HG02885 (cell line): ENCODE results near the gene DHX58.

ENCODE experiments used
- ATAC-seq: cut with Tn5 transposase; IDR thresholded peaks from one replicate; pipeline ENCODE4 v1.9.1; 2021; ENCODE audit warnings: mild to moderate bottlenecking; ENCODE audit not compliant: unreplicated experiment, poor library complexity

Gene DHX58

DNA sequence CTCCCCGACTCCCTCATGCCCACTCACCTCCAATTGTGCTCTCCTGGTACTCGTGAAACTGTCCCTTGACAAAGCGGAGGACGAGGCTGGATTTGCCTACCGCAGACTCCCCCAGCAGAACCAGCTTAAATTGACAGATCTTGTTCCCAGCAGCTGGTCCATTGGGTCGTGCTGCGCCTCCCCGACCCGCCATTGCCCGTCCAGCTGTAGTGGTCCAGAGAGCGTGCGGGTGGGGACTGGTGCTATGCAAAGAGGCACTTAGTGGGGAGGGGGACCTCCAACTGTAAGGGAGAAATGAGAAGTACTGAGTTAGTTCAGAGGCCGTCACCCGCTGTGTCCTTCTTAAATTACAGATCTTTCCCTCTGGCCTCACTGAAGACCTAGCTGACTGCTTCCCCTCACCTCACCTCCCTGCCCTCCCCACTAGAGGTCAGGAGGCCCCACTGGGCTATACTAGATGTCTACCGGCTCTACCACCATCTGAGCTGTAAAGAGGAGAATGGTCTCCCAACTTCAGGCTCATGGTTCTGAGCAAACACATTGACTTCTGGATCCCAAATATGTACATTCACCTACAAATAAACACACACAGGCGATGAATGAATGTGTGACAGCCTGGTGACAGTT lies 17.9 kb upstream of the DHX58 start:
- ATAC-seq, result no peak

DNA sequence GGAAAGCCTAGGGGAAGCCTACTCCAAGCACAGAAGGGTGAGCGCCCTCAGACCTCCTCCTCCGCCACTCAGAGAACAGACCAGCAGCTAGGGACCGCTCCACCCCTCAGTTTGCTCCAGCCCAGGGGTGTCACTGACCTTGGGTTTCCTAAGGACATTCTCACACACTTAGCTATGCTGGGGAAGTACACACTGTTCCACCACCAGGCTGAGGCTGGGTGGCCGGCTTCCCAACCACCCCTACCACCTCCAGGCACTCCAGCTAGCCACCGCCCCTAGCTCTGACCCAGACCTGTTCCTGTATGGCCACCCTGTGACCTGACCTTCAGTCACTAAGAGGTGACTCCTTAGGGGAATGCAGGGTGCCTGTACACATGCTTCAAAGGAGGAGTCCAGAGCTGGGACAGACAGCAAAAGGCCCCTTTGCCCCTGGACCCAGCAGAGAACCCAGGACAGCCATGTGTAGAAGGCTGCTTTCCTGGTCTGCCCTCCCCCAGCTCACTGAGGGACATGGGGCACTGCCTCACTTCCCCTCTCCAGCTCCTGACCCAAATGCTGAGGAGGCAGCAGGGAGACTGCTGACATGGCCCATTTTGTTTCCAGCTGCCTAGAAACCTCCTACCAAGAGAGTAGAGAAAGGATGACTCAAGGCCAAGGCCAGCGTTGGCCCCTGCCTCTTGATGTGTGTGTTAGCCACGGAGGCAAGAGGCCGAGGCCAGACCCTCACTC lies 16.8 kb upstream of the DHX58 start:
- no peak for ATAC-seq

DNA sequence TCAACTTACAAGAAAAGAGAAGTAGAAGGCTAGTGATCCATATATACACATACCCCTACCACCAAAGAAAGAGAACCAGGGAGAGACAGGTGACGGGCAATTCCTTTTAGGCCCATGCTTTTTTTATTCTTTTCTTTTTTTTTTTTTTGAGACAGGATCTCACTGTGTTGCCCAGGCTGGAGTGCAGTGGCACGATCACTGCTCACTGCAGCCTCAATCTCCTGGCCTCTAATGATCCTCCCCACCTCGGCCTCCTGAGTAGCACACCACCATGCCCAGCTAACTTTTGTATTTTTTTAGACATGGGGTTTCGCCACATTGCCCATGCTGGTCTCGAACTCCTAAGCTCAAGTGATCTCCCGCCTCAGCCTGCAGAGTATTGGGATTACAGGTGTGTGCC lies 14.9 kb upstream of the DHX58 start:
- no peak for ATAC-seq

GRCh38 chr17:42126836-42127235 lies 14.3 kb upstream of the DHX58 start:
- no peak for ATAC-seq

DNA sequence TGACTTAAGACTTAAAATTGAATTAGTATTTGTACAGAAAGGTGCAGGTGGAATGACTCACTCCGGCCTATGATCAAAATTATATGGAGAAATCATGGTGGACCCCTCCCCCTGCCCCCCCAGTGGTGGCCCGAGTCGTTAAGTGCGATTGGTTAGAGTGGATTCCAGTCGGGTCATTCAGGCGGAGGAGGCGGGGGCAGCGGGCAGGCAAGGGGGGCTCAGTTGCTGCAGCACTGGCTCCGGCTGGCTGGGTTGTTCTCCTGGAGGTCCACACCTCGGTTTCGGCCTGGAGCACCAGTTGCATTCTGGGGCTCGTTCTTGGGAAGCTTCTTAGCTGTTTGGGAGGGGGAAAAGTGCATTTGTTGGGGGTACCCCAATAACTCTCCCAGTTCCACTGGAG lies 13.1 kb upstream of the DHX58 start:
- ATAC-seq, result no peak

DNA sequence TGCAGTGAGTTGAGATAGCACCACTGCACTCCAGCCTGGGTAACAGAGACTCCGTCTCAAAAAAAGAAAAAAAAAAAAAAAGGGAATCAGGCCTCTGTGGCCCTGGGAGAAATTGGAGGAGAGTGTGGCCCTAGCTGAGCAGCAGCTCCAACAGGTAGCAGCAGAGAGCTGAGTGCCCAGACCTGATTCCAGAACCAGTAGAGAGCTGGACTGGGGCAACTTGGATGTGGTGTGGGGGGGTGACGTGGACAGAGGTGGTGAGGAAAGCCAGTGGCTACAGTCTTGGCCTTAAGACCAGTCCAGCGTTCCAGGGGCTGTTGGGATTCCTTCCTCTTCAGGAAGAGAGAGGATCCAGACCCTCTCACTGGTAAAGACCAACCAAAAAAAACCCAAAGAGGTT lies 11.7 kb upstream of the DHX58 start:
- no peak for ATAC-seq

DNA sequence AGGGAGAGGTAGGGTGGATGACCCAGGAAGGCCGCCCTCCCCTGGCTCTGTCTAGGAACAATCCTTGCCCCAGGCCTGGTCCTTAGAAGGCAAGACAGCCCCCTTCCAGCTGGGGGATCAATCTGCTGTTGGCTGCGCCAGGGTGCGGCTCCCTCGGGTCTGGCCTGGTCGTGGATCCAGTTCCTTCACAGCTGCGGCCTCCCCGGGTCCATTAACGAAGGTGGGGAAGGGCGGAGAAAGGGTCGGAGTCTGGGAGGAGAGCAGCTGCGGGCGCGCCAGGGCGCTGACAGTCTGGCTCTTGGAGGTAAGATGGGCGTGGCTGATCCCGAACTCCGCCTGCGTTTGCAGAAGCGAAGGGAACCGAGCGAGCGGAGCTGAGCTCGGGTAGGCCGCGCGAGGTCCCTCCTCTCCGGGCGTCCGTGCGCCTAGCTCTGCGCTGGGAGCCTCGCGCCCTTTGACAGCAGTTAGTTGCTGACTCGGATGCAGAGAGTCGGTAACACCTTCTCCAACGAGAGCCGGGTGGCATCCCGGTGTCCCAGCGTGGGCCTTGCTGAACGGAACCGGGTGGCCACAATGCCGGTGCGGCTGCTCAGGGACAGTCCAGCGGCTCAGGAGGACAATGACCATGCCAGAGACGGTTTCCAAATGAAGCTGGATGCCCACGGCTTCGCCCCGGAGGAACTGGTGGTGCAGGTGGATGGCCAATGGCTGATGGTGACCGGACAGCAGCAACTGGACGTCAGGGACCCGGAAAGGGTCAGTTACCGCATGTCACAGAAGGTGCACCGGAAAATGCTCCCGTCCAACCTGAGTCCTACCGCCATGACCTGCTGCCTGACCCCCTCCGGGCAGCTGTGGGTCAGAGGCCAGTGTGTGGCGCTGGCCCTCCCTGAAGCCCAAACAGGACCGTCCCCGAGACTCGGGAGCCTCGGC lies 10.1 kb upstream of the DHX58 start, which contains the start of gene HSPB9:
Gene HSPB9, plus strand, starts transcription at position 434 of the 933 bp plus-strand sequence. Its CDS starts 47 bp downstream, at position 481.
- ATAC-seq, result no peak

GRCh38 chr17:42120770-42121769 lies 8.6 kb upstream of the DHX58 start, which contains the start of gene KAT2A:
Gene KAT2A, minus strand, starts transcription at chr17:42121367. Its CDS starts 63 bp downstream, at chr17:42121304.
- ATAC-seq, result peak; percentile 78

- ATAC-seq, result no peak
Observed at GRCh38 chr17:42120161-42120769, 7.8 kb upstream of the DHX58 start.

- ATAC-seq, result no peak
Observed at GRCh38 chr17:42119301-42119700, 6.8 kb upstream of the DHX58 start.

DNA sequence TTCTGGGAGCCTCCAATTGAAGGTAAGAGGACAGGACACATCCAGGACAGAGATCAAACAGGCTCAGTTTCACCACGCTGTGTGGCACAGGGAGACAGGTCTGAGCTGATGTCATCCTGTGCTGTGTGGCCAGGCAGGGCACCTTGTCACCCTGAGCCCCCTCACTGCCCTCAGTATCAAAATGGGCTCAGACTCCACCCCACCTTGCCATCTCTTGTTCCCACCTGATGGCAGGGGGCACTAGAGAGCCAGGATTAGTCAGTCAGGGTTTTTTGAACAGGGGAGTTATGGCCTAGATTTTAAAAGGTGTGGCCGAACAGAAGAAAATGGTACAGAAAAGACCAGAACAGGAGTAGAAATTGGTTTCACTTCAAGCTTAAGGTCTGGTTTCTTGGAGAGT lies 6.0 kb upstream of the DHX58 start:
- ATAC-seq, result no peak

GRCh38 chr17:42118126-42118510 lies 5.6 kb upstream of the DHX58 start:
- ATAC-seq, result no peak

GRCh38 chr17:42117397-42118125 lies 5.0 kb upstream of the DHX58 start:
- ATAC-seq, result no peak

- ATAC-seq, result no peak
Observed at GRCh38 chr17:42116705-42117396, 4.3 kb upstream of the DHX58 start.

GRCh38 chr17:42114118-42114517 lies 1.6 kb upstream of the DHX58 start:
- no peak for ATAC-seq

- ATAC-seq, result no peak
Observed at GRCh38 chr17:42113293-42114069, 967 bp upstream of the DHX58 start.

GRCh38 chr17:42111871-42112551 lies 503 bp downstream of the DHX58 start:
- no peak for ATAC-seq
